GM21576 (cell line): ENCODE data around the gene DNAJC15.
A peak's percentile ranks its signal among the peaks of the same experiment; 100 is the strongest.
"Not testable (repeated sequence)": the region's sequence is repeated elsewhere in the genome, so short reads cannot be mapped to it uniquely, and the experiment has no call there.

Source experiments
- ATAC-seq: cut with Tn5 transposase; IDR thresholded peaks from one replicate; pipeline ENCODE4 v1.9.1; 2021; ENCODE audit warnings: mild to moderate bottlenecking, moderate library complexity; ENCODE audit not compliant: unreplicated experiment

The DNAJC15 gene

DNA sequence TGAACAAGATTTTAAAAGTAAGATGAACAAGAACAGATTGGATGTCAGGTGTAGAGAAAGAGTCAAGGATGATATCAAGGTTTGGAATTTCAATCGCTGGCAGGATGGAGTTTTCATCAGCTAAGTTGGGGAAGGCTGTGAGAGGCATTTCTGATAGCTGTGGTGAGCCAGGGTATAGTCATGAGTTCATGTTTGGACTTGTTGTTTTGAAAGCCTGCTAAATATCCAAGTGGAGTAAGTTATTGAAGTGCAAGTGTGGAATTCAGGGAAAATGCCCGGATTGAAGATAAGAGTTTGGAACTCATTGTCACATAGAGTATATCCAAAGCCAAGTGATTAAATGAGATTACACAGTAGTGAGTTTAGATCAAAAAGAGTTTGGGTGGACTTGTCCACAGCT is 20.4 kb upstream of the DNAJC15 start:
- ATAC-seq = no peak

DNA sequence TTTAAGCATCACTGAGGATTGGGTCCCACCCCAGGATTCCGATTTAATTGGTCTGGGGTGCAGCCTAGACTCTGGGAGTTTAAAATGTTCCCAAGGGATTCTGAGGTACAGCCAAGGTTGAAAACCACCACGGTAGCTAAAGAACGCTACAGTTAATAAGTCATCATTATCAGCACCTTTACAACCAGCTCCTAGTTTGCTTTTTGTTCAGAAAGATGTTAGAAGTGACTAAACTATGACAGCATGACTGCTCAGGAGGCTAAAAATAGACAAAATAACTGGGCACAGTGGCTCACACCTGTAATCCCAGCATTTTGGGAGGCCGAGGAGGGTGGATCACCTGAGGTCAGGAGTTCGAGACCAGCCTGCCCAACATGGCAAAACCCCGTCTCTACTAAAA is 19.7 kb upstream of the DNAJC15 start:
- ATAC-seq = no peak

DNA sequence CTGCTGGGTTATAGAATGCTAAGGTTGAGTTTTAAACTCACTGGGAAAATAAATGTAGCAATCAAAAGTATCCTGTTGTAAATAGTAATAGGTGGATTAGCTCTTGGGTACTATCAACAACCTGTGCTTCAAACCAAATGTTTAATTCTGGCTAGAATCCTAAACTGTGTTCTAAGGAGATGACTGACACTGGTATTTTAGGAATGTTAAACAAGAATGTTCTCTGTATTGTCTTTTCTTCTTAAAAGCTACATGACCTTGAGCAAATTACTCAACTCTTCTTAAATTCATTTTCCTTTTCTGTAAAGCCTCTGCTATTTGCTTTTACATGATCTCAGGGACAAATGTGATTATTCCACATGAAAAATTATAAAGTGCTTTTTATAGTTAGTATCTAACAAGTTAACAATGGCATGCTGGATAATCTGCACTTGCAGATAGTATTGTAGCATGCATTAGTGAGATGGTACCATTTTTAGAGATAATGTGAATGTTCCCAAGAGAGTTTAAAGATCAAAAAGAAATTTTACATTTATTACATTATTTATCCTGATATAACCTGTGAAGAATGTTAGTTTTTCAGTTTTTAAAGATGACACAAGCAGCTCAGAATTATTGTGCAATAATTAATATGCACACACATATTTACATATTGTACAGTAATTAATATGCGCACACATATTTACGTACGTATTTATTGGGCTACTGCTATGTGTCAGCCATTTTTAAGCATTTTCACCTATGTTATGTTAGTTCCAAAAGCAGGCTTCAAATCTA is 17.7 kb upstream of the DNAJC15 start:
- ATAC-seq = no peak

DNA sequence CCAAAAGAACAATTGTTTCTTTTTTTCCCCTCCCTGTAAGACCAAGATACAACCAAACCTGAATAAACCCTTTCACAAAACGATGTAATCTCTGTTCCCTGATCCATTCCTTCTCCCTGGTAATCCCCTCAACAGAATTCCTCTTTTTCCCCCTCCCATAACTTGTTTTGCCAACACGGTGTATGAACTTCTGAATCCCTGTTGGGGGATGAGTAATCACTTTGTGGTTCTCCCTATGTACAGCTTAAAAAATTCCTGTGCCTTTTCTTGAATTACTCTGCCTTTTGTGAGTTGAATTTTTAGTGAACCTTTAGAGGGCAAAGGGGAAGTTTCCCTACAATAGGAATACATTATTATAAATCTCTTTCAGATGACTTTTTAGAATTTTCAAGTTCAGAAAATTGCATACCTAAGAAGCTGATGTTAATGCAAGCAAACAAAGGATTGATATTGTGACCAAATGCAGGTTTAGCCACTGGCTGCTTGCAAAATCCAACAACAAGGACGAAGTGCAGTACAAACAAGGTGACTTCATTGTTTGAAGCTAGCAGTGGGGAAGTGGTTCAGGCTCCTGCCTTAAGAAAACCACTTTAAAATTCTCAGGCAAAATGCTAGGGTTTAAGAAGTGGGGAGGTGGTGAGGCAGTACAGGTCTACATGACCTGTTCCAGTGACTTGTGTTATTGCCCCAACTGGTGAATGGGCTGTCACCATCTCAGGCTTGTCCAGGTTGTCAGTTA is 16.3 kb upstream of the DNAJC15 start:
- no peak for ATAC-seq

DNA sequence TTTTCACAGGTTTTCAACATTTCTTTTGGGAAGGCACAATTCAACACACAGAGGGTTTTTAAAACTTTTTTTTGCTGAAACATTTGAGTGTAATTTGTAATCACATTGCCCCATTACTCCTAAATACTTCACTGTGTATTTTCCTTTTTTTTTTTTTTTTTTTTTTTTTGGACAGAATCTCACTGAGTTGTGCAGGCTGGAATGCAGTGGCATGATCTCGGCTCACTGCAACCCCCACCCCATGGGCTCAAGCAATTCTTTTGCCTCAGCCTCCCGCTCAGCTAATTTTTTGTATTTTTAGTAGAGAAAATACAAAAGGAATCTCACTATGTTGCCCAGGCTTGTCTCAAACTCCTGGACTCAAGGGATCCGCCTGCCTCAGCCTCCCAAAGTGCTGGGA is 14.8 kb upstream of the DNAJC15 start:
- no peak for ATAC-seq

DNA sequence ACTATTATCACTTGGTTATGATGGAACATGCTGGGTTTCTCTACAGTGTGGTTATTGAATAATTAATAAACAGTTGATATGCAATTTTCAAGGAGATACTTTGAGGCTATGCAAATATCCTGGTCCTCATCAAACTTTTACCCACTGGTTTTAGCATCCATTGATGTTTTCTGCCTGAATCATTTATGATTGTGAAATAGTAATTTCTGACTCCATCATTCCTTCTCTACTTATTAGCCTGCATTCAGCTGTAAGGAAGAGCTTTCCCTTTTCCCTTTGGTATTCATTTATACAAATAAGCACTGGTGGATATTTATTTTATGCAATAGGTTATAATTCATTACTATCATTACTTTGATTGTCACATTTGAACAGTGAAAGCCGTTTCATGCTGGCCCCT is 13.9 kb upstream of the DNAJC15 start:
- no peak for ATAC-seq

DNA sequence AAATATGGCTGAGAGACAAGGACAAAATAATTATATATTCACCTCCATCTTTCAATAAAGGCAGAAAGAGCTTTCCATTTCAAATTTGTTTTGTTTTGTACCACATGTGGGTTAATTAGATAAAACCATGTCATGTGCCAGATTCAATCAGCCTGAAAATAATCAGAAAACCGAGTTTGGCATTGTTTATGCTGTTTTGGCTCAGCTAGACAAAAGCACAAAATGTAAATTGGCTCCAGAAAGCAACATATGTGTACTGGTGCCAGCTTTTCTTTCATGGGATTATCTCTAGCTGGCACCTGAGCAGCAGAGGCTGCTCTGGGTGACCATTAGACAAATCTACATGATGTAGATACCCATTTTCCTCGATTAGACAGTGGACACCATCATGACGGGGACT is 9.2 kb upstream of the DNAJC15 start:
- no peak for ATAC-seq

DNA sequence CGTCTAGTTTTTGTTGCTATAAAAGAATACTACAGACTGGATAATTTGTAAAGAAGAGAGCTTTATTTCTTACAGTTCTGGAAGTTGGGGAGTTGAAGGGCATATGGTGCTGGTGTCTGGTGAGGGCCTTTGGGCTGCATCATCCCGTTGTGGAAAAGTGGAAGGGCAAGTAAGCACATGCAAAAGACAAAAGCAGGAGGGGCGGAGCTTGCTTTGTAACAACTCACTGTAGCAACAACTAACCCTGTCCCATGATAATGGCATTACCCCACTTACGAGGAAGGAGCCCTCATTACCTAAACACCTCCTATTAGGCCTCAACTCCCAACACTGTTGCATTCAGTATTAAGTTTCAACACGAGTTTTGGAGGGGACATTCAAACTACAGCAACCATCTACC is 7.2 kb upstream of the DNAJC15 start:
- ATAC-seq = no peak

DNA sequence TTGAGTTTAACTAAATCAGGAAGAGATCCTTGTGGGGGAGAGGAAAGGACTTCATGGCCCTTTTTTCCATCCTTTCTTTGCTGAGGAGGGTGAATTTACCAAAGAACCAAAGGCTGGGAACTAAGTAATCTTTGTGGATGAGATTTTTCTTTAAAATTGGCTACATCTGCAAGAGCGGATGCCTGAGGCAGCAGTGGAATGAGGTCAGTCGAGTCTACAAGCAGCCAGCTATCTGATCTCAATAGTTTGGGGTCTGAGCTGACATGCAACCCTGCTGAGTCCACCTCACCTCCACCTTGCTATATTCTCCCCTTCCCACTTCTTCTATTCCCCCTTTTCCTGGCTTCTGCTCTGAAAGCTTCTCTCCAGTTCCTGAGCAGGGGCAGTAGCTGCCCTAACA is 3.6 kb upstream of the DNAJC15 start:
- ATAC-seq = no peak

DNA sequence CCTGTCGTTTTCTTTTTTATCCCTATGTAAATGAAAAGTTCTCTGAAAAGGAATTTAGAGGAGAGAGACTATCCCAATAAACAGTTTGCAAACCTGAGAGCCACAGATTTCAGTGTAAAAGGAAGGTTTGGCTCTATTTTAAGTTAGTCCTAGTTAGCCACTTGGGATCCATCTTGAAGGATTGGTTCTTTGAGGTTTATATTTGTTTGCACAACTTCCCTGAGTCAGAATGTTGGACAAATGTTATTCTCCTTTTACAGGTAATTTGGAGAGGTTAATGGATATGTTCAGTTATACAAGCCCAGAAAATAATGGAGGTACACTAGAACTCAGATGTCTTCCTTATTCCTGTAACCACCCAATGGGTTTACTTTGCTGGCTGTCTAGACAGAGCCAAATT is 2.6 kb upstream of the DNAJC15 start:
- no peak for ATAC-seq

DNA sequence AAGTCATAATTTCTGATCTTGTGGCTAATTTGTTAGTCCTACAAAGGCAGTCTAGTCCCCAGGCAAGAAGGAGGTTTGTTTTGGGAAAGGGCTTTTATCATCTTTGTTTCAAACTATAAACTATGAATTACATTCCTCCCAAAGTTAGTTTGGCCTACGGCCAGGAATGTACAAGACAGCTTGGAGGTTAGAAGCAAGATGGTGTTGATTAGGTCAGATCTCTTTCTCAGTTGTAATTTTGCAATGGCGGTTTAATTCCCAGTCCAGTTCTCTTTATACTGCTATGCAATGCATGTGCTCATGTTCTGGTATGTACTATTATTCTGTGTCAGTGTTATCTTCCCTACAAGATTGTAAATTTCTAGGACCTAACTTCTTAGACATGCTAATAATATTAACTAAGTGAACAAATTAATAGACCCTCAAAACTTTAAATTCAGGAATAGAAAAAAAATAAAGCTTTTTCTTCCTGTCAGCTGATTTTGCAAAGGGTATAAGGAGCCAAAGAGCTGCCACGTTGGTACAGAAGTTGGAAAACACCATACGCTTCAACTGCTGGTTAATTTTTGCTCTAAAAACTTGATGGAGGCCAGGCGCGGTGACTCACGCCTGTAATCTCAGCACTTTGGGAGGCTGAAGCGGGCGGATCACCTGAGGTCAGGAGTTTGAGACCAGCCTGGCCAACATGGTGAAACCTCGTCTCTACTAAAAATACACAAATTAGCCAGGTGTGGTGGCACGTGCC is 1.3 kb upstream of the DNAJC15 start:
- ATAC-seq = no peak

DNA sequence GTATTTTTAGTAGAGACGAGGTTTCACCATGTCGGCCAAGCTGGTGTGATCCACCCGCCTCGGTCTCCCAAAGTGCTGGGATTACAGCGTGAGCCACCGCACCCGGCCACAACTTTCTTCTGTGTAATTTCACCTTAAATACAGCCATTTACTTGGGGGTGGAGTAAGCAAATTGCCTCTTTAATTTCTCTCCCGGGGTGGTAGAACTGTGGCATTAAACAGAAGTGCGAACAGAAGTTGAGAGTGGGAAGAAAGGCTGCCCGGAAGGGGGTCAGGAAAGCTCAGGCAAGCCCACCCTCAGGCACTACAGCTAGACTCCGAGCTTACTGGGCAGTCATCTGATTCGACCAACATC is 475 bp upstream of the DNAJC15 start:
- ATAC-seq = no peak

DNA sequence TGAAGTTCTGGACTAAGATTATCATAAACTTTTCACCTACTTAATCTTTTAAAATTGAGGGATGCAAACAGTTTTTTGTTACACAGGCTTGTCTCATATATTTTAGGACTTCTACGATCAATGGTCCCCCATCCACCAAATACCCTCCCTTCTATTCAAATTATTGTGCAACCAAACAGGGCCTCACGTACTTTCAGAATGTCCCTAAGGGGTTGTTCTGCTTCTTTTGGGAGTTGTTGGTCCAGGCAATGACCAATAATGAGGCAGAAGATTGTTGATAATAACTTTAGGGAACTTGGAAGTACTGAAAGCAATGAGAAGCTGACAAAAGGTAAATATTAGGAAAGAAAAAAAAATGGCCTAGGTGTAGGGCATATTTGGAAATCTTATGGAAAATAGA is 2.9 kb downstream of the DNAJC15 start:
- ATAC-seq = no peak

DNA sequence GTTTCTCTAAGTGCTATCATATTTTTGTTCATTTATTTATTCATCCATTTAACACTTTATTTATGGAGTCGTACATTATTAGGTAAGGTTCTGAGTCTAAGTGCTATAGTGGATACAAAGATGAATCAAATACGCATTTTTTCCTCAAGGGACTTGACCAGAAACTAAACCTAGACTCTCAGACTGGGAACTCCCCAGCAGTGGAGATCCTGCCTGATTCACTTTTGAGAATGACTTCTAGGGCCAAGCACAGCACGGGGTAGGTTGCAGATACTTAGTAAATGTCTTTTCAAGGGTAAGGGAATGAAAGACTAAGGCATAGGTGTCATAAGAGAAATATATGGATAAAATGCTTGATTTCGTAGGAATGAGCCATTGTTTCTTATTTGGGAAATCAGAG is 7.2 kb downstream of the DNAJC15 start:
- ATAC-seq = peak; percentile 68

DNA sequence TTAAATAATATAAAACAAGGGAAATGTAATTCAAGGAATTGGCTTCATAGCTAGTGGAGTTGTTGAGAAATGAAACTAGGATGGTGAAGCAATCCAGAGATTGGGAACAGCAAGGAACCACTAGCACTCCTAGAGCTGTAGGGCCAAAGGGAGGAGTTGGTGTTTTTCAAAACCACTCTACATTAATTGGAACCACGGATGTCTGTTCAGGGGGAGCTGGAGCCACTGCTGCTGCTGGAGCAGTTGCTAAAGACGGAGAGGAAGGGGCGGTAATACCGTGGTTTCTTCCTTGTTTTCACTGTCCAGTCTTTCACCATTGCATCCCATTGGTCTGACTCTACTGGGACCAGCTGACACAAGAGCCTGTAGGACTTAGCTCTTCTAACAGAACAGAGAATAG is 8.5 kb downstream of the DNAJC15 start:
- no peak for ATAC-seq

DNA sequence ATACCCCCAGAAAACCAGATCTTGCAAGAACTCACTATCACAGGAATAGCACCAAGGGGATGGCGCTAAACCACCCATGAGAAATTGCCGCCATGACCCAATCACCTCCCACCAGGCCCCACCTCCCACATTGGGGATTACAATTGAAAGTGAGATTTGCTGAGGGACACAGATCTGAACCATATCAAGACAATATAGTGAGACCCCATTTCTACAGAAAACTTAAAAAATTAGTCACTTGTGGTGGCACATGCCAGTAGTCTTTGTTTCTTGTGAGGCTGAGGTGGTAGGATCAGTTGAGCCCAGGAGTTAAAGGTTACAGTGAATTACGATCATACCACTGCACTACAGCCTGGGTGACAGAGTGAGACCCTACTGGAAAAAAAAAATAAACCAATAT is 9.7 kb downstream of the DNAJC15 start:
- ATAC-seq = no peak

DNA sequence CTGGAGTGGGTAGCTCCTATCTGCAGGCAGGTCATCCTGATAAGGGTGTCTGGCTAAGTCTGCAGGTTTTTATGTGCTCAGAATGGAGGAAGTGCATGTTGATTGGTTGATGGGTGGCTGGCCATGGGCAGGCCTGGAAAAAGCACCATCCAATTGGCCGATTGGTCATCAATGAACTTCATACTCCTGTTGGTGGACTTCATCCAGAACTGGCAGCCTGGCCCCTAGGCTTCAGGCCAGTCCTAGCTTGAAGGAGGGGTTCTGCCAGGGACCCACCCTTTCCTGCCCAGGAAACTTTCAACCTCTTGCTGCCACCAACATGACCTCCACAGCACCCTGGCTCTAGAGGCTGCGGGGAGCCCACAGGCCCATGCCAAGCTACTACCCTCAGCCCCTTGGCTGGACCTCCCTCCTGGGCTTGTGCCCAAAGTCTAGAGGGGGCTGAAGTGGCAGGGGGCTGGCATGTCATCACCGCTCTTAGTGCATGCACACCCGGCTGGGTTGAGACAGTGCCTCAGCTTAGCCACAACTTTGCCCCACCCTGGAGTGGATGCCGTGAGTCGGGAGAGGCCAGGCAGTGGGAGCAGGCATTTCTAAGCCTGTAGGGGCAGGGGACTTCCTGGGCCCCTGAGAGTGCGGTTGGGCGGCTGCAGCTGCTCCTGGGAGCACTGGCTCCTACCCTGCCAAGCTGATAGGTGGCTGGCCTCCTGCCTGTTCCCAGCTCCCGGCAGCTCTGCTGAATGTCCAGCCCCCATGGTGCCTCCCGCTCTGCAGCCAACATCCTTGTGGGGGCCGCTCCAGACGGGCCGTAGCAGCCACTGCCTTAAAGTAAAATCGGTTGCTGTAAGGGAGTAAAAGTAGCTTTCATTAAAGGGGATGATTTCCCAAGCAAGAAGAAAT is 13.2 kb downstream of the DNAJC15 start:
- ATAC-seq = no peak

DNA sequence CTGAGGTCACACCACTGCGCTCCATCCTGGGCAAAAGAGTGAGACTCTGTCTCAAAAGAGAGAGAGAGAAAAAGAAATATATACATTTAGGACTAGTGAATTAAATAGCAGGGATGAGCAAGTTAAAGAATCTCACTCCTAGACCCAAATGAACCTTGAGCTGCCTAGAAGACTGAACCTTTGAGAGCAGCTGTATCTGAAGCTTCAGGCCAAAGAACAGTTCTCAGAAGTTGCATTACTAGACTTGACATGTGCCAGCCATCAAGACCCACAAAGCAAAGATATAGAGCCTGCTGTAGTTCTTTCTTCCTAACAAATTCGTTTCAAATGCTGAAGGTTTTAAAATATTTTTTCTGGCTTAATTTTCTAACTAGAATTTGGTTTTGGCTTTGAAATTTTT is 16.6 kb downstream of the DNAJC15 start:
- ATAC-seq = no peak

DNA sequence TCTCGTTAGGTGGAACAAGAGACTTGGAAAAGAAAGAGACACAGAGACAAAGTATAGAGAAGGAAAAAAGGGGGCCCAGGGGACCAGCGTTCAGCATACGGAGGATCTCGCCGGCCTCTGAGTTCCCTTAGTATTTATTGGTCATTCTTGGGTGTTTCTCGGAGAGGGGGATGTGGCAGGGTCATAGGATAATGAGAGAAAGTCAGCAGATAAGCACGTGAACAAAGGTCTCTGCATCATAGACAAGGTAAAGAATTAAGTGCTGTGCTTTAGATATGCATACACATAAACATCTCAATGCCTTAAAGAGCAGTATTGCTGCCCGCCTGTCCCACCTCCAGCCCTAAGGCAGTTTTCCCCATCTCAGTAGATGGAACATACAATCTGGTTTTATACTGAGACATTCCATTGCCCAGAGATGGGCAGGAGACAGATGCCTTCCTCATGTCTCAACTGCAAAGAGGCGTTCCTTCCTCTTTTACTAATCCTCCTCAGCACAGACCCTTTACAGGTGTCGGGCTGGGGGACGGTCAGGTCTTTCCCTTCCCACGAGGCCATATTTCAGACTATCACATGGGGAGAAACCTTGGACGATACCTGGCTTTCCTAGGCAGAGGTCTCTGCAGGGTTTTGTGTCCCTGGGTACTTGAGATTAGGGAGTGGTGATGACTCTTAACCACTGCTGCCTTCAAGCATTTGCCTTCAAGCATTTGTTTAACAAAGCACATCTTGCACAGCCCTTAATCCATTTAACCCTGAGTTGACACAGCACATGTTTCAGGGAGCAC is 17.4 kb downstream of the DNAJC15 start:
- not testable (repeated sequence) for ATAC-seq

DNA sequence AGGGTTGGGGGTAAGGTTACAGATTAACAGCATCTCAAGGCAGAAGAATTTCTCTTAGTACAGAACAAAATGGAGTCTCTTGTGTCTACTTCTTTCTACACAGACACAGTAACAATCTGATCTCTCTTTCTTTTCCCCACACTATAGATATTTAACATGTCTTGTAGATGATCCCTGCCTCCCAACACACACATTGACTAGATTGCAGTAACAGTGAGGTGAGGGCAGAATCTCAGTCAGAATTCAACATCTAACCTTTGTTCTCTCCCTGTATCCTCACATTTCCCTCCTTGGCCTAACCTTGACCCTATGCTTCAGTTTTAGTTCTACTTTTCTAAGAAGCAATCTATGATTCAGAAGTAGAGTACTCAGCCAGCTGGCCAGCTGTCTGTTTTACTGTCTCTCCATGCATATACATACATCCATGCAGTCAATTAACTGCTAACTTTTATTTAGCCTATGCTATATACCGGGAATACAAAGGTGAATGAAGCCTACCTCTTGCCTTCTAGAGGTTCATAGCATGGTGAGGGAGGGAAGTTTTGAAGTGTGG is 18.1 kb downstream of the DNAJC15 start:
- ATAC-seq = no peak
